Neural cell (in vitro differentiated cells): Measurements from ENCODE around the gene EHBP1. TPM values are rescaled to one million over a fixed set of nuclear protein-coding genes. Genes with fewer than 3 reads are reported as not detected.

Experiments used
- H2AFZ ChIP-seq: fragments of 200-600, 300-800 bp; sonication (generic), shearing (Covaris generic); 2 replicates; pipeline ENCODE4 v1.6.0; 2014; ENCODE audit warnings: low read depth, mild to moderate bottlenecking, antibody characterized with exemption, low read length, moderate library complexity
- H3F3A ChIP-seq: fragments of 200-600 bp; shearing (Covaris generic); 2 replicates; pipeline ENCODE4 v1.6.1; 2016; ENCODE audit warnings: mild to moderate bottlenecking, moderate library complexity, mixed read lengths, antibody characterized with exemption, low read length; ENCODE audit not compliant: insufficient read depth, poor library complexity, severe bottlenecking
- H3K27ac ChIP-seq: fragments of 200-600, 300-800 bp; sonication (generic), shearing (Covaris generic); 2 replicates; pipeline ENCODE4 v1.5.1; 2014; ENCODE audit warnings: mild to moderate bottlenecking, low read length, moderate library complexity
- H3K27me3 ChIP-seq: fragments of 300-800, 200-600 bp; sonication (generic), shearing (Covaris generic); 2 replicates; pipeline ENCODE4 v1.6.0; 2014; ENCODE audit warnings: mild to moderate bottlenecking, low read depth, low read length, moderate library complexity; ENCODE audit not compliant: insufficient read depth
- H3K36me3 ChIP-seq: fragments of 300-800, 200-600 bp; sonication (generic), shearing (Covaris generic); 2 replicates; pipeline ENCODE4 v1.5.1; 2014; ENCODE audit warnings: mild to moderate bottlenecking, antibody characterized with exemption, low read length, moderate library complexity; ENCODE audit not compliant: insufficient read depth
- H3K4me2 ChIP-seq: fragments of 300-800, 200-600 bp; sonication (generic), shearing (Covaris generic); 2 replicates; pipeline ENCODE4 v1.6.0; 2014; ENCODE audit warnings: mild to moderate bottlenecking, low read length
- H3K4me3 ChIP-seq: fragments of 300-800, 200-600 bp; sonication (generic), shearing (Covaris generic); 2 replicates; pipeline ENCODE4 v1.5.1; 2014; ENCODE audit warnings: mild to moderate bottlenecking, low read length, moderate library complexity
- H3K79me2 ChIP-seq: fragments of 200-600 bp; shearing (Covaris generic); replicated peaks from 2 replicates; pipeline ENCODE4 v1.6.0; 2014; ENCODE audit warnings: mild to moderate bottlenecking, low read length, moderate library complexity; ENCODE audit not compliant: insufficient read depth
- H3K9ac ChIP-seq: fragments of 300-800, 200-600 bp; sonication (generic), shearing (Covaris generic); 2 replicates; pipeline ENCODE4 v1.6.1; 2016; ENCODE audit warnings: mild to moderate bottlenecking, low read length, mixed read lengths
- H3K9me2 ChIP-seq: fragments of 200-600 bp; shearing (Covaris generic); 2 replicates; pipeline ENCODE4 v1.6.1; 2016; ENCODE audit warnings: mild to moderate bottlenecking, low read length, mixed read lengths; ENCODE audit not compliant: insufficient read depth
- H3K9me3 ChIP-seq: fragments of 200-600, 300-800 bp; sonication (generic), shearing (Covaris generic); 2 replicates; pipeline ENCODE4 v1.6.1; 2016; ENCODE audit warnings: mild to moderate bottlenecking, mixed run types, low read length, moderate library complexity, mixed read lengths
- H4K20me1 ChIP-seq: fragments of 200-600 bp; shearing (Covaris generic); 2 replicates; pipeline ENCODE4 v1.6.1; 2016; ENCODE audit warnings: mild to moderate bottlenecking, mixed run types; ENCODE audit not compliant: insufficient read depth
- EP300 ChIP-seq: fragments of 450-650 bp; conservative IDR thresholded peaks from 2 replicates; pipeline ENCODE4 v1.6.1; 2014; ENCODE audit warnings: antibody characterized with exemption, mild to moderate bottlenecking, moderate library complexity; ENCODE audit not compliant: poor library complexity, severe bottlenecking
- EZH2 ChIP-seq: fragments of 200-600, 300-800 bp; shearing (Covaris generic), sonication (generic); IDR thresholded peaks from 2 replicates; pipeline ENCODE4 v1.6.1; 2014; ENCODE audit warnings: antibody characterized with exemption, low read length, borderline replicate concordance, mild to moderate bottlenecking; ENCODE audit not compliant: insufficient read depth, poor library complexity, severe bottlenecking
- MXI1 ChIP-seq: fragments of 450-650 bp; conservative IDR thresholded peaks from 2 replicates; pipeline ENCODE4 v1.6.1; 2014; ENCODE audit warnings: antibody characterized with exemption, mild to moderate bottlenecking; ENCODE audit not compliant: poor library complexity, severe bottlenecking
- POLR2AphosphoS5 ChIP-seq: IDR thresholded peaks from 2 replicates; pipeline ENCODE4 v1.6.1; 2012
- RAD21 ChIP-seq: fragments of 450-650 bp; conservative IDR thresholded peaks from 2 replicates; pipeline ENCODE4 v1.6.1; 2014; ENCODE audit warnings: antibody characterized with exemption, mild to moderate bottlenecking, moderate library complexity
- SMC3 ChIP-seq: fragments of 450-650 bp; conservative IDR thresholded peaks from 2 replicates; pipeline ENCODE4 v1.6.1; 2014; ENCODE audit warnings: antibody characterized with exemption, mild to moderate bottlenecking, moderate library complexity; ENCODE audit not compliant: poor library complexity
- TAF1 ChIP-seq: IDR thresholded peaks from 2 replicates; pipeline ENCODE4 v1.6.1; 2012; ENCODE audit warnings: low read depth
- polyA plus RNA-seq: library from polyadenylated mRNA; depleted of rRNA; stranded (reverse); fragments of >200 nt; gene quantifications from 2 replicates; pipeline ENCODE4 v1.2.3, GENCODE V29; 2014
- TF ChIP-seq, protein P1 (sequence below): IDR thresholded peaks from 2 replicates; pipeline ENCODE4 v1.6.1; 2012; ENCODE audit warnings: borderline replicate concordance
- TF ChIP-seq, protein P2 (sequence below): fragments of 450-650 bp; IDR thresholded peaks from 2 replicates; pipeline ENCODE4 v1.5.1; 2014; ENCODE audit warnings: antibody characterized with exemption, mild to moderate bottlenecking, moderate library complexity; ENCODE audit not compliant: poor library complexity, severe bottlenecking

EHBP1 gene
- polyA plus RNA-seq, 1 donor from 2014 or later: 52.6 TPM

GRCh38 chr2:62881162-62881795 is 175.8 kb downstream of the EHBP1 start:
- no peak overlapping the region for H3K27ac ChIP-seq
- no peaks in the 10 kb centered on the region for H3K27me3 ChIP-seq
- no peak for TF ChIP-seq EZH2
- no peak for TF ChIP-seq TAF1
- TF ChIP-seq MXI1: no peak
- no peak for TF ChIP-seq RAD21
- TF ChIP-seq SMC3: no peak
- TF ChIP-seq, protein P1, sequence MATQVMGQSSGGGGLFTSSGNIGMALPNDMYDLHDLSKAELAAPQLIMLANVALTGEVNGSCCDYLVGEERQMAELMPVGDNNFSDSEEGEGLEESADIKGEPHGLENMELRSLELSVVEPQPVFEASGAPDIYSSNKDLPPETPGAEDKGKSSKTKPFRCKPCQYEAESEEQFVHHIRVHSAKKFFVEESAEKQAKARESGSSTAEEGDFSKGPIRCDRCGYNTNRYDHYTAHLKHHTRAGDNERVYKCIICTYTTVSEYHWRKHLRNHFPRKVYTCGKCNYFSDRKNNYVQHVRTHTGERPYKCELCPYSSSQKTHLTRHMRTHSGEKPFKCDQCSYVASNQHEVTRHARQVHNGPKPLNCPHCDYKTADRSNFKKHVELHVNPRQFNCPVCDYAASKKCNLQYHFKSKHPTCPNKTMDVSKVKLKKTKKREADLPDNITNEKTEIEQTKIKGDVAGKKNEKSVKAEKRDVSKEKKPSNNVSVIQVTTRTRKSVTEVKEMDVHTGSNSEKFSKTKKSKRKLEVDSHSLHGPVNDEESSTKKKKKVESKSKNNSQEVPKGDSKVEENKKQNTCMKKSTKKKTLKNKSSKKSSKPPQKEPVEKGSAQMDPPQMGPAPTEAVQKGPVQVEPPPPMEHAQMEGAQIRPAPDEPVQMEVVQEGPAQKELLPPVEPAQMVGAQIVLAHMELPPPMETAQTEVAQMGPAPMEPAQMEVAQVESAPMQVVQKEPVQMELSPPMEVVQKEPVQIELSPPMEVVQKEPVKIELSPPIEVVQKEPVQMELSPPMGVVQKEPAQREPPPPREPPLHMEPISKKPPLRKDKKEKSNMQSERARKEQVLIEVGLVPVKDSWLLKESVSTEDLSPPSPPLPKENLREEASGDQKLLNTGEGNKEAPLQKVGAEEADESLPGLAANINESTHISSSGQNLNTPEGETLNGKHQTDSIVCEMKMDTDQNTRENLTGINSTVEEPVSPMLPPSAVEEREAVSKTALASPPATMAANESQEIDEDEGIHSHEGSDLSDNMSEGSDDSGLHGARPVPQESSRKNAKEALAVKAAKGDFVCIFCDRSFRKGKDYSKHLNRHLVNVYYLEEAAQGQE: no peak
- no peak for TF ChIP-seq POLR2AphosphoS5
- TF ChIP-seq, protein P2, sequence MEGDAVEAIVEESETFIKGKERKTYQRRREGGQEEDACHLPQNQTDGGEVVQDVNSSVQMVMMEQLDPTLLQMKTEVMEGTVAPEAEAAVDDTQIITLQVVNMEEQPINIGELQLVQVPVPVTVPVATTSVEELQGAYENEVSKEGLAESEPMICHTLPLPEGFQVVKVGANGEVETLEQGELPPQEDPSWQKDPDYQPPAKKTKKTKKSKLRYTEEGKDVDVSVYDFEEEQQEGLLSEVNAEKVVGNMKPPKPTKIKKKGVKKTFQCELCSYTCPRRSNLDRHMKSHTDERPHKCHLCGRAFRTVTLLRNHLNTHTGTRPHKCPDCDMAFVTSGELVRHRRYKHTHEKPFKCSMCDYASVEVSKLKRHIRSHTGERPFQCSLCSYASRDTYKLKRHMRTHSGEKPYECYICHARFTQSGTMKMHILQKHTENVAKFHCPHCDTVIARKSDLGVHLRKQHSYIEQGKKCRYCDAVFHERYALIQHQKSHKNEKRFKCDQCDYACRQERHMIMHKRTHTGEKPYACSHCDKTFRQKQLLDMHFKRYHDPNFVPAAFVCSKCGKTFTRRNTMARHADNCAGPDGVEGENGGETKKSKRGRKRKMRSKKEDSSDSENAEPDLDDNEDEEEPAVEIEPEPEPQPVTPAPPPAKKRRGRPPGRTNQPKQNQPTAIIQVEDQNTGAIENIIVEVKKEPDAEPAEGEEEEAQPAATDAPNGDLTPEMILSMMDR: no peak
- TF ChIP-seq EP300: no peak
- no peak overlapping the region for H3K4me2 ChIP-seq
- H3K9ac ChIP-seq: no peak overlapping the region
- H3K36me3 ChIP-seq: peaks cover 21% of the 10 kb centered on the region
- no peak overlapping the region for H2AFZ ChIP-seq
- H4K20me1 ChIP-seq: no peaks in the 10 kb centered on the region
- H3K4me3 ChIP-seq: no peak overlapping the region
- H3K79me2 ChIP-seq: no peaks in the 10 kb centered on the region
- peaks cover 6% of the 10 kb centered on the region for H3K9me3 ChIP-seq
- H3K9me2 ChIP-seq: no peaks in the 10 kb centered on the region
- no peaks in the 10 kb centered on the region for H3F3A ChIP-seq

DNA sequence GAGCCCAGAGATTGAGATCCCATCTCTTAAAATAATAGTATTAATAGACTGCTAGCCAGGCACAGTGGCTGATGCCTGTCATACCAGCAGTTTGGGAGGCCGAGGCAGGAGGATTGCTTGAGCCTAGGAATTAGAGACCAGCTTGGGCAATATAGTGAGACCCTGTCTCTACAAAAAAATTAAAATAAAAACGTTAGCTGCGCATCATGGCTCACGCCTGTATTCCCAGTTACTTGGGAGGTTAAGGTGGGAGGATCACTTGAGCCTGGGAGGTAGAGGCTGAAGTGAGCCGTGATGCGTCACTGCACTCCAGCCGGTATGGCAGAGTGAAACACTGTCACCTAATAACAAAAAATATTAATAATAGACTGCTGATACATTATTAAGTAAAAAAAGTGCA is 178.1 kb downstream of the EHBP1 start:
- Histone ChIP-seq H3K4me2 (no peak overlapping the region), H3K27me3 (no peaks in the 10 kb centered on the region), H3K9ac (no peak overlapping the region), H3K9me2 (no peaks in the 10 kb centered on the region), H3K4me3 (no peak overlapping the region), H4K20me1 (no peaks in the 10 kb centered on the region), H3F3A (no peaks in the 10 kb centered on the region), H3K79me2 (no peaks in the 10 kb centered on the region), H3K9me3 (peaks cover 6% of the 10 kb centered on the region), H2AFZ (no peak overlapping the region), H3K27ac (no peak overlapping the region), H3K36me3 (peaks cover 4% of the 10 kb centered on the region)
- no peak for TF ChIP-seq POLR2AphosphoS5
- TF ChIP-seq MXI1: no peak
- no peak for TF ChIP-seq EP300
- TF ChIP-seq, protein P1: no peak
- TF ChIP-seq EZH2: no peak
- no peak for TF ChIP-seq RAD21
- no peak for TF ChIP-seq SMC3
- TF ChIP-seq, protein P2: no peak
- no peak for TF ChIP-seq TAF1
